ENCODE measurements around the gene TMEM95. TPM values are rescaled to one million over a fixed set of nuclear protein-coding genes. Genes with fewer than 3 reads are reported as not detected.

Gene TMEM95
- total and polyA plus RNA-seq, 10 of the 15 experiments (the other 5 are each of a cell fraction or from before 2014, with no cell fraction given) = 0.05 to 0.28 TPM; not detected in 8

GRCh38 chr17:7374353-7374752, 19.4 kb downstream of the TMEM95 start:
- no TSS peak for BruUV-seq (replicated peaks)
- Histone ChIP-seq H2AFZ (ENCODE audit: control insufficient read depth, low read depth, low read length) (no peak overlapping the region), H3K4me1 (ENCODE audit: control insufficient read depth, insufficient read depth, low read length) (no peaks in the 10 kb centered on the region), H3K9ac (ENCODE audit: control insufficient read depth, insufficient read depth, low read length) (no peak overlapping the region), H3K4me3 (no peak overlapping the region), H3K79me2 (ENCODE audit: control insufficient read depth, insufficient read depth, low read length) (no peaks in the 10 kb centered on the region), H3K4me2 (ENCODE audit: control insufficient read depth, insufficient read depth) (no peak overlapping the region), H3K27ac (ENCODE audit: control insufficient read depth, insufficient read depth) (no peak overlapping the region), H4K20me1 (ENCODE audit: control insufficient read depth, insufficient read depth) (no peaks in the 10 kb centered on the region), H3K27me3 (replicated peaks in 1 of 2; ENCODE audit: control insufficient read depth in 2 of 2, insufficient read depth in 2 of 2, low read length in 1 of 2) (no peaks in the 10 kb centered on the region), H3K36me3 (ENCODE audit: control insufficient read depth in 2 of 2, insufficient read depth in 2 of 2, low read length in 1 of 2) (no peaks in the 10 kb centered on the region), H3K9me3 (replicated peaks; ENCODE audit: control insufficient read depth, insufficient read depth, low read length) (peaks cover 2% of the 10 kb centered on the region; the same call in 2 of the 3 replicates)
- 50% methylated on average over 2 of the region's 2 CpGs for WGBS (ENCODE audit: insufficient coverage, insufficient replicate concordance, low lambda C conversion rate, missing lambda C conversion rate)
- in situ Hi-C loops (cut with MboI) (no loop called here), intact Hi-C loops (cut with micrococcal nuclease; ENCODE audit: unreplicated experiment) (no loop called here)
- SMC1A ChIA-PET (ENCODE audit: uncharacterized antibody, unreplicated experiment) = no interaction called here
- CTCF ChIA-PET = interaction anchor here (1.7 to 3.3 kb wide), 2 partner anchors 13 to 140 kb away, joined by 3 to 15 read pairs; no protein-coding TSS in a partner anchor
- RAD21 ChIA-PET (ENCODE audit: unreplicated experiment) = no interaction called here
- ATAC-seq (no peak), FAIRE-seq (no peak), DNase-seq (ENCODE audit: low read depth, low spot score) (no peak)
- POLR2A ChIA-PET = no interaction called here
- TF ChIP-seq IKZF1 (conservative IDR thresholded peaks at IDR 0.05) (no peak), RAD21 (IDR thresholded peaks at IDR 0.05; ENCODE audit: insufficient read depth, low read depth, low read length) (no peak), RAD51 (IDR thresholded peaks at IDR 0.05) (no peak), PML (IDR thresholded peaks at IDR 0.05; ENCODE audit: low read length) (no peak), ZNF622 (IDR thresholded peaks at IDR 0.05) (no peak), CUX1 (IDR thresholded peaks at IDR 0.05; ENCODE audit: insufficient replicate concordance, low read depth, low read length) (no peak), KDM1A (IDR thresholded peaks at IDR 0.05; ENCODE audit: borderline replicate concordance) (no peak), USF1 (IDR thresholded peaks at IDR 0.05; ENCODE audit: borderline replicate concordance, extremely low read length, insufficient read depth, low read depth, low read length) (no peak), BMI1 (IDR thresholded peaks at IDR 0.05; ENCODE audit: borderline replicate concordance) (no peak), ZNF687 (IDR thresholded peaks at IDR 0.05) (no peak), MAX (IDR thresholded peaks at IDR 0.05; ENCODE audit: low read depth, low read length) (no peak), EED (IDR thresholded peaks at IDR 0.05; ENCODE audit: low read depth) (no peak), ETV6 (conservative IDR thresholded peaks at IDR 0.05 in 1 of 2, IDR thresholded peaks at IDR 0.05 in 1 of 2; ENCODE audit: borderline replicate concordance in 1 of 2, low read depth in 1 of 2) (no peak), EGR1 (IDR thresholded peaks at IDR 0.05; ENCODE audit: borderline replicate concordance in 1 of 2, low read depth in 2 of 2, low read length in 2 of 2) (no peak)

All from GM12878 (cell line).